Epithelial cell of proximal tubule (primary cell): ENCODE results near the gene DYNC2I2. TPM values are rescaled to one million over a fixed set of nuclear protein-coding genes. Genes with fewer than 3 reads are reported as not detected.

ENCODE experiments used
- DNase-seq: peaks from one replicate; pipeline ENCODE4 v3.0.0-alpha.2; 2011; ENCODE audit warnings: low read depth
- H3K4me3 ChIP-seq: 2 replicates; pipeline ENCODE4 v1.5.1; 2011; ENCODE audit warnings: low read depth, mild to moderate bottlenecking, low read length
- CTCF ChIP-seq: conservative IDR thresholded peaks from 2 replicates; pipeline ENCODE4 v1.5.1; 2012; ENCODE audit warnings: low read depth, mild to moderate bottlenecking, low read length
- total RNA-seq: library from RNA; depleted of rRNA; stranded (reverse); fragments of >200 nt; gene quantifications from 2 replicates; pipeline ENCODE4 v1.2.3, GENCODE V29; 2015

Gene DYNC2I2
- total RNA-seq, 1 donor from 2014 or later, result 121 TPM

DNA sequence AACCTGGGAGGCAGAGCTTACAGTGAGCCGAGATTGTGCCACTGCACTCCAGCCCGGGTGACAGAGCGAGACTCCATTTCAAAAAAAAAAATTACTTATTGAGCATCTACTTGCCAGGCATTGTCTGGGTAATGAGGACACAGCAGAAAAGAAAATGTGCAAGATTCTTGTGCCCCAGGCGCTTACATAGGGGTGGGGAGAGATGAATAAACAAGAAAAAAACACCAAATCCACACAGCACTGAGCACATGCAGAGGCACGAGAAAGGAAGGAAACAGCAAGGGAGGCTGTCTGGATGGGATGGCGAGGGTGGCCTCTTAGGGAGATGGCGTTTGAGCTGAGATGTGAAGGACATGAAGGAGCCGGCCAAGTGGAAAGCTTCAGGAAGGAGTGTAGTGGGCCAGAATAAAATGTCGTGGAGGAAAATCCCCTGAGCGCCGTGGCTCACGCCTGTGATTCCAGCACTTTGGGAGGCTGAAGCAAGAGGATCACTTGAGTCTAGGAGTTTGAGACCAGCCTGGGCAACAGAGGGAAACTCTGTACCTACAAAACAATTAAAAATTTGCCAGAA, 13.9 kb downstream of the DYNC2I2 start:
- DNase-seq, result no peak
- no peak for TF ChIP-seq CTCF
- H3K4me3 ChIP-seq, result no peak overlapping the region

DNA sequence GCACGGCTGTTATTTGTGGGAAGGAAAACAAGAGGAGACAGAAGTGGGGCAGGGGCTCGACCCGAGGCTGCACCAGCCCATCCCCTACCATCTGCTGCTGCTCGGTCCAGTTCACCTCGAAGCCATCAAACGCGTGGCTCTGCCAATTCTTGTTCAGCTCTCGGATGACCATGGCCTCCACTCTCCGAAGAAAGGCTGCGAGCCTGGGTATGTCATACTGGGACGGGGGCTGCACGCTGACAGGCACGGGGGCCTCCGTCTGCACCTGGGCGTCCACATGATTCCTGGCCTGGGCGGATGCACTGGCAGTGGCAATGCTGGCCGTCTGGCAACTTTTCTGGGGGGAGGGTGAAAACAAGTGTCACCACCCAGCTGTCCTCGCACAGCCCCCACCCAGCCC, 16.0 kb downstream of the DYNC2I2 start:
- no peak for DNase-seq
- TF ChIP-seq CTCF, result no peak
- no peak overlapping the region for H3K4me3 ChIP-seq

- H3K4me3 ChIP-seq, result no peak overlapping the region
- no peak for TF ChIP-seq CTCF
- DNase-seq, result no peak
Observed at GRCh38 chr9:128638580-128638979, 18.1 kb downstream of the DYNC2I2 start.

DNA sequence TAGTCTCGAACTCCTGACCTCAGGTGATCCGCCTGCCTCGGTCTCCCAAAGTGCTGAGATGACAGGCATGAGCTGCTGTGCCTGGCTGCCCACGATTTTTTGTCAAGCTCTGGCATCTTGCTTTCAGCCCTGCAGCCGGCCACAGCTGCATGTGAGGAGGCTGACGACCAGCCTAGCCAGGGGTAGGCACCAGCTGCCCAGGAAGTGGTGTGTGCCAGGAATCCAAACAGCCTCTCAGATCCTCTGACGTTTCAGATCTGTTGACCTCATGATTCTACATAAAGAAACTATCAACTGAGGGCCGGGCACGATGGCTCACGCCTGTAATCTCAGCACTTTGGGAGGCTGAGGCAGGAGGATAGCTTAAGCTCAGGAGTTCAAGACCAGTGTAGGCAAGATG, 19.0 kb downstream of the DYNC2I2 start:
- TF ChIP-seq CTCF, result no peak
- no peak for DNase-seq
- H3K4me3 ChIP-seq, result no peak overlapping the region

DNA sequence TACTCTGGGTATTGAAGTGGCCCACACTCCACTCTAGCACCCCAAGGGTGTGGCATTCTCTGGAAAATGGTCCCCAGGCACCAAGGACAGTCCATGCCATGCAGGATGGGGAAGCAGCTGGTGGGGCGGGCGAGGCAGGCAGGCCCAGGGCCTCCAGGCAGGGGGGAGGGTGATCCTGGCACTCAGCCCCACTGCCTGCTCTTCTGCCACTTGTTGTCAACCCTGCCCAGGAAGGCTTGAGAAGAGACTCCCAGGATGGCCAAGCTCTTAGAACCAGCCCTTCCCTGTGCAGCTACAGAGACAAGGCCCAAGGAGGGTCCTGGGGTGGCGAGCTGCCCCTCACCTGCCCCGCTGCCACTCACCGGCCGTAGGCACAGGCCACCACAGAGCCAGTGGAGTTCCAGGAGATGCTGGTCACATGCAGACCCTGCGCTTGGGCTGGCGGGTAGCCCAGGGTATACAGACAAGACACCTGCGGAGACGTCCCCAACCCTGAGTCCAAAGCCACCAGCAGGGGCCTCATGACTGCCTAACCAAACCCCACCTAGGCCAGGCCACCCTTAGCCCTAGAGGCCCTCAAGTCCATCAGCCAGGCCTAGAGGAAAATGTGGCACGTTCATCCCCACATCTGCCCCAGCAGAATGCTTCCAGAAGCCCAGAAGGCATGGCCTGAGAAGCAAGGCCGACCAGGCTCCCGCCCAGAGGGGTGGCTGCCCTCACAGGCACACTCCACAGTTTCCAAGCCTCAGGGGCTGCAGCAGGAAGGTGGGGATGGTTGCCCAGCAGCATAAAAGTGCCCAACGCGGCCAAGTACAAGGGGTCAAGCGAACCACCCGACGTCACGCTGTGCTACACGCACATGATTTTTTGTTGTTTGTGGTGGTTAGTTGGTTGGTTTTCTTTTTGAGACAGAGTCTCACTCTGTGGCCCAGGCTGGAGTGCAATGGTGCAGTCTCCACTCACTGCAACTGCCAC, 19.8 kb downstream of the DYNC2I2 start:
- no peak for DNase-seq
- no peak overlapping the region for H3K4me3 ChIP-seq
- TF ChIP-seq CTCF, result no peak

GRCh38 chr9:128636024-128636390, 20.6 kb downstream of the DYNC2I2 start:
- DNase-seq, result no peak
- TF ChIP-seq CTCF, result peak; percentile 49
- H3K4me3 ChIP-seq, result peak overlapping the region; percentile 34
